T-helper 1 cell treated with Interleukin-12 subunit alpha and Interleukin-12 subunit beta and Interleukin-4 antibody, amounts not matched to agents 30 ng/mL and 1 ng/mL, for 36 hours (primary cell): ENCODE measurements around the gene PPP3R2. TPM values are rescaled to one million over a fixed set of nuclear protein-coding genes. Genes with fewer than 3 reads are reported as not detected.

Experiments used
- total RNA-seq: library from RNA; stranded (reverse); gene quantifications from 2 replicates; pipeline ENCODE4 v1.2.3, GENCODE V29; 2022

Gene PPP3R2
- total RNA-seq, 1 donor from 2014 or later = not detected

Other genes with a start within 250 kb of the PPP3R2 start
- 0.07 TPM in 1 of 2 replicates, not detected in the other for gene BAAT, start 210.0 kb downstream of the PPP3R2 start, total RNA-seq
- gene MRPL50, start 196.4 kb downstream of the PPP3R2 start, total RNA-seq = 10.7 and 10.8 TPM in 2 replicates
- gene ZNF189, start 196.1 kb downstream of the PPP3R2 start, total RNA-seq = 14.2 and 14.9 TPM in 2 replicates
- not detected in 2 replicates for gene ALDOB, start 159.2 kb downstream of the PPP3R2 start, total RNA-seq
- gene RNF20, start 61.1 kb downstream of the PPP3R2 start, total RNA-seq = 40.4 and 45.1 TPM in 2 replicates
- gene GRIN3A, start 143.7 kb upstream of the PPP3R2 start, total RNA-seq = not detected in 2 replicates